Lower leg skin (tissue), 3 donors: Measurements from ENCODE around the gene BEAN1.

ENCODE experiments used
- CTCF ChIP-seq, 3 donors: fragments of 450-650 bp; IDR thresholded peaks; one replicate each; pipeline ENCODE4 v1.5.1; 2016; ENCODE audit warnings: antibody characterized with exemption in 3 of 3, mild to moderate bottlenecking in 3 of 3, moderate library complexity in 2 of 3
- POLR2A ChIP-seq, 2 donors: fragments of 450-650 bp; IDR thresholded peaks; one replicate each; pipeline ENCODE4 v1.6.1; 2016 to 2017; ENCODE audit warnings: antibody characterized with exemption in 2 of 2, mild to moderate bottlenecking in 1 of 2, moderate library complexity in 1 of 2

DNA sequence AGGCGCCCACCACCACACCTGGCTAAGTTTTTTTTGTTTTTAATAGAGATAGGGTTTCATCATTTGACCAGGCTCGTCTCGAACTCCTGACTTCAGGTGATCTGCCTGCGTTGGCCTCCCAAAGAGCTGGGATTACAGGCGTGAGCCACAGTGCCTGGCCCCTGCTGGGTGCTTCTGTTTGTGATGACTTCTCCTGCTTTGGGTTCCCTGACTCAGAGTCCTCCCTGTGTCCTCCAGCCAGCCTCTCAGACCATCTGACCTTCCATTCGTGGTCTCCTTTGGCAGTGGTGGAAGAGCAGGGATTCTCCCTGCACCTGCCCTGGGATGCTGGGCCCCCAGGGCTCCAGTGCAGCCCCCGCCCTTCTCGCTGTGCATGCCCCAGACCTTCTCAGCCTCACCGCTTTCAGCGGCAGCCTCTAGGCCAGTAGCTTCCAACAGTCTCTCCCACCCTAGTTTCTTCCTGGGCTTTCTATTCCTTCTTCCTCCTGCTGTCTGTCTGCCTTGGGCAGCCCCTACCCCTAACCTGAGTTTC, 13.2 kb downstream of the BEAN1 start:
- TF ChIP-seq CTCF (IDR thresholded peaks at IDR 0.05) (no peak), POLR2A (IDR thresholded peaks at IDR 0.05) (no peak)
